B cell (primary cell): ENCODE data around the gene CARMIL3. TPM values are rescaled to one million over a fixed set of nuclear protein-coding genes. Genes with fewer than 3 reads are reported as not detected.

Source experiments
- ATAC-seq: fragments of 200-7000 bp; cut with Tn5 transposase; one replicate; pipeline ENCODE4 v1.10.0; 2021; ENCODE audit warnings: low read depth, mild to moderate bottlenecking, moderate number of reproducible peaks, moderate library complexity
- CTCF ChIA-PET: fragments of 350-600 bp; sonication (Branson Sonifier 250); formaldehyde crosslinking; loops from one replicate; lab custom pipeline; 2021; ENCODE audit warnings: antibody characterized with exemption, inconsistent platforms; lab: Charles Lee
- POLR2A ChIA-PET: fragments of 350-600 bp; sonication (Branson Sonifier 250); formaldehyde crosslinking; loops from one replicate; lab custom pipeline; 2021; ENCODE audit warnings: antibody characterized with exemption; lab: Charles Lee
- DNase-seq: peaks from one replicate; pipeline ENCODE4 v3.0.0; 2013
- H2AFZ ChIP-seq: 2 replicates; pipeline ENCODE4 v1.6.1; 2012; ENCODE audit warnings: mild to moderate bottlenecking, low read depth, low read length; ENCODE audit not compliant: insufficient read depth, poor library complexity, severe bottlenecking
- H3K27ac ChIP-seq, 2 donors: 1 replicate in 1 of 2; 2 replicates in 1 of 2; pipeline ENCODE4 v1.5.1; 2012 to 2013; ENCODE audit warnings: low read length in 2 of 2, mild to moderate bottlenecking in 2 of 2, moderate library complexity in 1 of 2
- H3K27me3 ChIP-seq, 4 experiments: fragments of 200-600 bp in 1 of 4; sonication (generic) in 1 of 4; replicated peaks in 1 of 4; 1 replicate in 2 of 4; 2 replicates in 2 of 4; pipeline versions ENCODE4 v1.6.1 to v1.7.0; 2013 to 2016; ENCODE audit warnings: low read length in 3 of 4, mild to moderate bottlenecking in 2 of 4, mixed read lengths in 1 of 4, moderate library complexity in 1 of 4; ENCODE audit not compliant: insufficient read depth in 4 of 4, control insufficient read depth in 3 of 4; ENCODE audit errors: control extremely low read depth in 1 of 4
- H3K36me3 ChIP-seq, 2 experiments: replicated peaks in 1 of 2; 1 replicate in 1 of 2; 2 replicates in 1 of 2; pipeline versions ENCODE4 v1.6.1 to v1.7.1; 2013; ENCODE audit warnings: low read length in 1 of 2; ENCODE audit not compliant: insufficient read depth in 2 of 2, control insufficient read depth in 1 of 2; ENCODE audit errors: control extremely low read depth in 1 of 2, extremely low read depth in 1 of 2
- H3K4me1 ChIP-seq, 2 donors: fragments of 200-600 bp in 1 of 2; sonication (generic) in 1 of 2; 1 replicate in 1 of 2; 2 replicates in 1 of 2; pipeline versions ENCODE4 v1.5.1 to v1.6.1; 2013 to 2017; ENCODE audit warnings: low read length in 2 of 2; ENCODE audit not compliant: control insufficient read depth in 2 of 2, insufficient read depth in 2 of 2
- H3K4me2 ChIP-seq: replicated peaks from 2 replicates; pipeline ENCODE3; 2012; ENCODE audit warnings: mild to moderate bottlenecking, low read depth, low read length; ENCODE audit not compliant: poor library complexity, severe bottlenecking
- H3K4me3 ChIP-seq, 5 experiments: fragments of 200-600 bp in 1 of 5; sonication (generic) in 1 of 5; 1 replicate in 3 of 5; 2 replicates in 2 of 5; pipeline versions ENCODE4 v1.5.1 to v1.7.0; 2011 to 2016; ENCODE audit warnings: low read length in 4 of 5, mild to moderate bottlenecking in 4 of 5, low read depth in 2 of 5, control low read depth in 1 of 5, moderate library complexity in 1 of 5; ENCODE audit not compliant: insufficient read depth in 1 of 5; ENCODE audit errors: control extremely low read depth in 1 of 5, extremely low read depth in 1 of 5
- H3K79me2 ChIP-seq: fragments of 200-600 bp; sonication (generic); one replicate; pipeline ENCODE4 v1.6.0; 2016; ENCODE audit warnings: low read length; ENCODE audit not compliant: control insufficient read depth, insufficient read depth
- H3K9ac ChIP-seq: fragments of 200-600 bp; sonication (generic); 2 replicates; pipeline ENCODE4 v1.6.1; 2017; ENCODE audit warnings: mild to moderate bottlenecking, low read length, moderate library complexity
- H3K9me3 ChIP-seq, 3 donors: one replicate each; pipeline versions ENCODE4 v1.6.1 to v1.7.1; 2013; ENCODE audit warnings: low read length in 2 of 3; ENCODE audit not compliant: control insufficient read depth in 2 of 3, insufficient read depth in 1 of 3; ENCODE audit errors: control extremely low read depth in 1 of 3
- H4K20me1 ChIP-seq: 2 replicates; pipeline ENCODE4 v1.6.0; 2012; ENCODE audit warnings: mild to moderate bottlenecking, low read length; ENCODE audit not compliant: insufficient read depth, control insufficient read depth, poor library complexity, severe bottlenecking
- H3K27ac Mint-ChIP-seq: one replicate; pipeline ENCODE4 v1.8.0; 2021; ENCODE audit warnings: mixed read lengths
- H3K27me3 Mint-ChIP-seq: one replicate; pipeline ENCODE4 v1.8.0; 2021; ENCODE audit warnings: mixed read lengths
- H3K4me1 Mint-ChIP-seq: one replicate; pipeline ENCODE4 v1.8.0; 2021; ENCODE audit warnings: mixed read lengths
- H3K4me3 Mint-ChIP-seq: one replicate; pipeline ENCODE4 v1.8.0; 2021; ENCODE audit warnings: mixed read lengths
- H3K9me3 Mint-ChIP-seq: one replicate; pipeline ENCODE4 v1.8.0; 2022; ENCODE audit warnings: mixed read lengths; ENCODE audit not compliant: insufficient read depth
- EZH2 ChIP-seq: IDR thresholded peaks from 2 replicates; pipeline ENCODE4 v1.6.1; 2012; ENCODE audit warnings: borderline replicate concordance, low read depth, mild to moderate bottlenecking, moderate library complexity, low read length; ENCODE audit not compliant: insufficient read depth, poor library complexity, severe bottlenecking
- WGBS: methylation state at CpG from one replicate; pipeline ENCODE4 v1.1.5; 2013; ENCODE audit warnings: missing lambda C conversion rate; ENCODE audit not compliant: insufficient coverage; 5-methylcytosine and 5-hydroxymethylcytosine counted together
- intact Hi-C: fragments of 100-400 bp; cut with micrococcal nuclease; formaldehyde crosslinking; loops from one replicate; pipeline ENCODE4 v1.10.0; 2022
- polyA plus RNA-seq: library from polyadenylated mRNA; depleted of rRNA; stranded (reverse); fragments of >200 nt; gene quantifications from 2 replicates; pipeline ENCODE4 v1.2.3, GENCODE V29; 2012
- total RNA-seq, 2 donors: library from RNA; stranded (reverse); fragments of 120-200 nt in 1 of 2; gene quantifications; 1 replicate in 1 of 2; 2 replicates in 1 of 2; pipeline versions ENCODE4 v1.2.3 to v1.2.4, GENCODE V29; 2013 to 2022
- TF ChIP-seq, protein P1 (sequence below): fragments of 200-600 bp; IDR thresholded peaks from one replicate; pipeline ENCODE4 v1.8.0; 2022; ENCODE audit warnings: antibody characterized with exemption, mild to moderate bottlenecking

Gene CARMIL3
- total and polyA plus RNA-seq, 2 donors (not counting 1 experiment from before 2014, with no cell fraction given), result 1.0 to 7.2 TPM

DNA sequence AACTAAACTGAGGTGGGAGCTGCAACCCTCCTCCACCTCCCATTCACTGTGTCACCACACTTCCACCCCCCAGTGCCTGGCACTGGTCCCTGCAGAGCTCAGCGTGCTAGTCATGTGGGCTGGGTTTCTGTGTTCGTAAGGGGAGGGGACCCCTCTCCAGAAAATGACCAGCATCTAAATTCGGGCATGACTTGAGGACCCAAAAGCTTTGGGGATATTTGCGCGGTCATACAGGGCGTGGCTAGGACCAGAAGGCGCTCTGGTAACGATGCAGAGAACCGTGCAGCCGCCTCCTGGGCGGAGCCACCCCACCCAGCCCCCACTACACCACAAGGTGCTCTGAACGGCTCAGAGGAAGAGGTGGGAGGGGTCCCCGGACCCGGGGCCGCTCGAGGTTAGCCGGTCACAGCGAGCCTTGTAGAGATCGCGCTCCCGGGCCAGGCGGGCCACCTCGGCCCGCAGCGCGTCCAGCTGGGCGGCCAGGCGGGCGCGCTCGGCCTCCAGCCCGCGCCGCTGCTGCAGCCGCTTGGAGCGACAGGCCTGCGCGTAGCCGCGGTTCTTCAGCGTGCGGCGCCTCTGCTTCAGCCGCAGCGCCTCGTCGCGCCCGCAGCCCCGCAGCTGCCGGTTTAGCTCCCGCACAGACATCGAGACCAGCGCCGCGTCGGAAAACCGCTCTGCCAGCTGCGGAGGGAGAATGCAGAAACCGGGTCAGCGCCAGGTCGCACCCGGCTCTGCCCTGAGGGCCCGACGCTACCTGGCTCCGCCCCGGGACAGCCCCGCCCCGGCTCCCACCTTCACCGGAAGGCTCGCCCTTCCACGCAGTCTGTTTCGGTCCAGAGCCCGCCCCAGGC is 29.3 kb downstream of the CARMIL3 start:
- peaks cover 30% of the 10 kb centered on the region for H3K4me1 Mint-ChIP-seq
- peak overlapping the region; percentile 48 to 78 (median 64) for H3K4me3 ChIP-seq
- DNase-seq, result peak; percentile 82
- under 1% methylated on average over 68 of the region's 74 CpGs for whole genome bisulfite sequencing
- H3K27me3 ChIP-seq, result no peaks in the 10 kb centered on the region
- no peaks in the 10 kb centered on the region for H4K20me1 ChIP-seq
- H3K36me3 ChIP-seq, result no peaks in the 10 kb centered on the region
- H3K9me3 Mint-ChIP-seq, result no peaks in the 10 kb centered on the region
- CTCF ChIA-PET, result interaction anchor here (0.6 to 8.0 kb wide), 19 partner anchors 12 to 549 kb away, joined by 3 to 96 read pairs (median 3); partner anchors contain the start of genes CIDEB, DCAF11, DHRS4 and IRF9
- POLR2A ChIA-PET, result interaction anchor here (0.8 to 2.6 kb wide), 10 partner anchors 10 to 115 kb away, joined by 3 to 22 read pairs (median 6); partner anchors contain the start of genes CARMIL3, DCAF11, EMC9 and NRL
- peak overlapping the region; percentile 91 for H3K27ac Mint-ChIP-seq
- peak overlapping the region; percentile 86 for H3K4me3 Mint-ChIP-seq
- H3K79me2 ChIP-seq, result peaks cover 9% of the 10 kb centered on the region
- peak overlapping the region; percentile 68 for H3K9ac ChIP-seq
- TF ChIP-seq EZH2, result no peak
- TF ChIP-seq, protein P1, sequence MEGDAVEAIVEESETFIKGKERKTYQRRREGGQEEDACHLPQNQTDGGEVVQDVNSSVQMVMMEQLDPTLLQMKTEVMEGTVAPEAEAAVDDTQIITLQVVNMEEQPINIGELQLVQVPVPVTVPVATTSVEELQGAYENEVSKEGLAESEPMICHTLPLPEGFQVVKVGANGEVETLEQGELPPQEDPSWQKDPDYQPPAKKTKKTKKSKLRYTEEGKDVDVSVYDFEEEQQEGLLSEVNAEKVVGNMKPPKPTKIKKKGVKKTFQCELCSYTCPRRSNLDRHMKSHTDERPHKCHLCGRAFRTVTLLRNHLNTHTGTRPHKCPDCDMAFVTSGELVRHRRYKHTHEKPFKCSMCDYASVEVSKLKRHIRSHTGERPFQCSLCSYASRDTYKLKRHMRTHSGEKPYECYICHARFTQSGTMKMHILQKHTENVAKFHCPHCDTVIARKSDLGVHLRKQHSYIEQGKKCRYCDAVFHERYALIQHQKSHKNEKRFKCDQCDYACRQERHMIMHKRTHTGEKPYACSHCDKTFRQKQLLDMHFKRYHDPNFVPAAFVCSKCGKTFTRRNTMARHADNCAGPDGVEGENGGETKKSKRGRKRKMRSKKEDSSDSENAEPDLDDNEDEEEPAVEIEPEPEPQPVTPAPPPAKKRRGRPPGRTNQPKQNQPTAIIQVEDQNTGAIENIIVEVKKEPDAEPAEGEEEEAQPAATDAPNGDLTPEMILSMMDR, result no peak
- peak; percentile 93 for ATAC-seq
- H3K4me1 ChIP-seq, result peaks cover 19 to 24% of the 10 kb centered on the region in 2 donors
- peak overlapping the region; percentile 75 to 77 for H3K27ac ChIP-seq
- H3K27me3 Mint-ChIP-seq, result no peaks in the 10 kb centered on the region
- peak overlapping the region; percentile 77 for H2AFZ ChIP-seq
- intact Hi-C loops, result loop anchor here (1.0 to 2.0 kb wide), 5 partner anchors 13 to 66 kb away; partner anchors contain the start of genes CARMIL3, DCAF11, NRL and PCK2
- H3K9me3 ChIP-seq, result no peaks in the 10 kb centered on the region
- H3K4me2 ChIP-seq, result peak overlapping the region; percentile 92
